ENCODE measurements around the gene BAHCC1. TPM values are rescaled to one million over a fixed set of nuclear protein-coding genes. Genes with fewer than 3 reads are reported as not detected.

The BAHCC1 gene
- polyA plus RNA-seq, 4 donors = 12.2 to 33.4 (median 23.2) TPM

DNA sequence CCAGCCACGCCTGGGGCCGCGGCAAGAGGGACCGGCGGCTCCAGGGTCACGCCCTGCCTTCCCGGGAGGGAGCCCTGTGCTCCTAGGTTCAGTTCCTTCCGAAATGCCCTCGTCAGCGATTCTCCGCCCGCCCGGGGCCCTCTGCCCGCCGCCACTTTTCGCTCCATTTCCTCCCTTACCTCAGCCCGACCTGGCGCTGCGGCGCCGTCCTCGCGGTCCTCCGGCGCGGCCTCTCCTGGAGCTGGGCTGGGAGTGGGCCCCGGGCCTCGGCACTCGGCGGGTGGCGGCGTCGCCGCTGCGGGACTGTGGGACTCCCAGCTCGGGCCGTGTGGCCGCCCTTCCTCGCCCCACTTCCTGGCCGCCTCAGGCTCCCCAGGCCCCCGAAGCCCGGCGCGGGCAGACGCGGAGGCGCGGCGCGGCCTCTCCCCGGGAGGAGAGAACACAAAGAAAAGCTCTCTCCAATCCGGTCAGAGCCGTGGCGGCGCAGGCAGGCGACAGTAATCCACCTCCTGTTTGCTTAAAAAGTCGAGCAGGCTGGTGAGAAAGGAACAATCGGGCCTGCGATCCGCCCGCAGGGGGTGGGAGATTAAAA lies 1.6 kb downstream of the BAHCC1 start:
- no peak for DNase-seq (ENCODE audit: low read depth in 4 of 4, low spot score in 2 of 4)

GRCh38 chr17:81397314-81398175 lies 2.3 kb downstream of the BAHCC1 start:
- no peak for DNase-seq (ENCODE audit: low read depth in 4 of 4, low spot score in 2 of 4)

DNA sequence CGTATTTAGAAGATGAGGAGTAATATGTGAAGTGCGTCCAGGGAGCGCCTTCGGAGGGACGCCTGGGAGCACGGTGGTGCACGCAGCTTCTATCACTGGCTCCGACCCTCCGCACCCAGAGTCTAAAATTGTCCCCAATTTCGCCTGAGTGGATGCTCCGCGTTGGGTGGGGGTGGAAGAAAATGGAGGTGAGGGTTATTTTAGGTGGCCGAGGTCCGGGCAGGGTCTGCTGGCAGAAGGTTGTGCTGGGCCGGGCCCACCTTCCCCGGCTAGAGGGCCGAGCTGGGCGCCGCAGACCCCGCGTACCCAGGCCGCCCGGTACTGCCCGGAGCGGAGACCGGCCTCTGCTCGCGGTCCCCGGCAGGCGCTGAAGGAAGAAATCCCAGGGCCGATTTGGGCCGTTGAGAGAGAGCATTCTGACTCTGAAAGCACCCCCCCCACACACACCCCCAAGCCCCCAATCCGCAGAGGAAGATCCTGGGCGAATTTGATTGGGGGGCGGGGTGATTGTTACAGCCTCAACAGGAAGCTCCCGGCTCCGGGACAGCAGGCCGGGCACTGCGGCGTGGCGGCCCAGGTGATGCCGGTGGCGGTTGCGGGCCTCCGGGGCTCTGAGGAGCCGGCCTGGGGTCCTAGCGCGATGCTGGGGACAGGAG lies 3.0 kb downstream of the BAHCC1 start:
- DNase-seq (ENCODE audit: low read depth in 4 of 4, low spot score in 2 of 4) = no peak

DNA sequence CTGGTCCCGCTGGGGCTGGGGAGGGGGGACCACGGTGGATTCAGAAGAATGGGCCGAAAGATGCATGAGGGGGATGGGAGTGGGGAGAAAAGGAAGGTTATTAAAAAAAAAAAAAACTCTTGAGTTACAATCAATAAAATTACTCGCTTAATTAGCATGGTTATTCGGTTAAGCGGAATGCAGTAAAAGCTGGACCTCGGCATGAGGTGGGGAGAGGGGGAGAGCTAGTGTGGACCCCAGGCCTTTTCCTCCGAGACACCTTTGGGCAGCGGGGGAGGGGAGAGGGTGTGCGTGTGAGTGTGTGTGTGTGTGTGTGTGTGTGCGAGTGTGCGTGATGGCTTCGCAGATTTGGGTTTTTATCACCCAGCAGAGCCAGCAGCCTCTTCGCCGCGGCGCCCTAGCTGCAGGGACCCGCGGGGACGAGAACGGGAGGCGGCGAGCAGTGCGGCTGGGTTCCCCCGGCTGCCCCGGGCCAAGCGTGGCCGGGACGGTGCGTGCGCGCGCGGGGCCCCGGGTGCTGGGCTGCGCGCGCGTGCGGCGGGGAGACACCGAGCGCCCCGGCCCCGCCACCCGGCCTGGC lies 3.7 kb downstream of the BAHCC1 start:
- DNase-seq (ENCODE audit: low read depth in 4 of 4, low spot score in 2 of 4) = no peak

- no peak for DNase-seq (ENCODE audit: low read depth in 4 of 4, low spot score in 2 of 4)
These were observed 4.4 kb downstream of the BAHCC1 start for GRCh38 chr17:81399481-81400153.

DNA sequence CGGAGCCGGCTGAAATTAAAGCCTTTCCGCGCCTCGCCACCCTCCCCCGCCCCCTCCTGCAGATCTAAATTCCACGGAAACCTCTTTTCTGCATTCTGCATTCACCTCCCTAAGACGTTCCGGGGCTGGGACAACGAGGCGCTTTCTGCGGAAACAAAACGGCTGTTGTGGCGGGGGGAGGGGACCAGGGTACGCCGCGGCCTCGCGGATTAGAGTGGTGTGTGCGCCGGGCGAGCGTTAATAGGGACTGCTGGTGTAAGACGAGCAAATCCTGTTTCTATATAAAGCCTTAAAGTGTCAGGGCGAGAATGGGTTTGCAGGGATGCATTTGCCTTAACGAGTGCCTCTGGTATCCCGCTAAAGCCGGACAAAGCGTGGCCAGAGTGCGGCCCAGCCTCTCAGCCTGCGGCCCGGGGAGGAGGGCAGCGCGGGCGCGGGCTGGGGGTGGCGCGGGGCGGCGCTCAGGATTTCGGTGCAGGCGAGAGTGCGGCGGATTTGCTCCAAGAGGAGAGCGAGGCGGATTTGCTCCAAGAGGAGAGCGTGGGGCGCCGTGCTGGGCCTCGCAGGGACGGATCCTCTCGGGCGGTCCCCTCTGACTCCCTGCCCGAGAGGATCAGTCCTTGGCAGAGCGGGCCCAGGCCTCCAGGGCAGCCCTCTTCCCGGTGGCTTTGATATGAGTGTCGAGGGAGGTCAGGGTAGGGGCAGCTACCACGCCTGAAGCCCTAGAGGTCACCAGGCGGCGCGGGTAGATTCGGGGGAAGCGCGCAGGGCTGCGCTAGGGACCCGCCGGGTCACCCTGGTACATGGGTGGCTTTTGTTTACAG lies 5.1 kb downstream of the BAHCC1 start:
- DNase-seq (ENCODE audit: low read depth in 4 of 4, low spot score in 2 of 4) = no peak

DNA sequence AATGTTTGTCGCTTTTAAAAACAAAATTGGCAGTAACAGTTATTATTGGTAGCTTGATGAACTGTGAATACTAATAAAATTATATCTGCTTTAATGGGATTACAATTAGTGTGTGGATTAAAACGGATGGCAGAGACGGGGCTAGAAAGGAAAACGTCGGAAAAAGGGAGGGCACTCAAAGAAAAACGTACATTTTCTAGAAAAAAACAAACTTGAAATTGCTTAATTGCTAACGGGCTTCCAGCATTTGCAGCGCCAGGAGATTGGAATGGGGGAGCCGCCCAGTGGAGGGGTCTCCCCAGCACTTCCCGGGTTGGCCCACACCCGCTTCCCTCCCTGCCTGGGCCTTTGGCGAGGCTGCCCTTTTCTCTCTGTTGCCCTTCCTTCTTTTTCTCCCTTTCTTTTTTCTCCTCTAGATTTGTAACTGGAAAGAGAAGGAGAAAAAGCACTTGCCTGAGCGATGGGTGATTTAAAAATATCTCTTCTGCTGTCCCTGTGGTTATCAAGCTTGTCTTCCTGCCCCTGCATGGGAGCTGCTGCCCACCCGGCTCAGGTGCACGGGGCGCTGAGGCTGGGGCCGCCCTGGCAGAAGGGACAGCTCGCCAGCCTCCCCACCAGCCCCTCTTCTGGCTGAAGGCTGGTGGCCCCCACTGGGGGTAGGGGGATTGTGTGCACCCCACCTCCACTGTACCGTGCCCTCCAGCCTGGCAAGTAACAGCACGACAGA lies 5.9 kb downstream of the BAHCC1 start:
- DNase-seq (ENCODE audit: low read depth in 4 of 4, low spot score in 2 of 4) = no peak

DNA sequence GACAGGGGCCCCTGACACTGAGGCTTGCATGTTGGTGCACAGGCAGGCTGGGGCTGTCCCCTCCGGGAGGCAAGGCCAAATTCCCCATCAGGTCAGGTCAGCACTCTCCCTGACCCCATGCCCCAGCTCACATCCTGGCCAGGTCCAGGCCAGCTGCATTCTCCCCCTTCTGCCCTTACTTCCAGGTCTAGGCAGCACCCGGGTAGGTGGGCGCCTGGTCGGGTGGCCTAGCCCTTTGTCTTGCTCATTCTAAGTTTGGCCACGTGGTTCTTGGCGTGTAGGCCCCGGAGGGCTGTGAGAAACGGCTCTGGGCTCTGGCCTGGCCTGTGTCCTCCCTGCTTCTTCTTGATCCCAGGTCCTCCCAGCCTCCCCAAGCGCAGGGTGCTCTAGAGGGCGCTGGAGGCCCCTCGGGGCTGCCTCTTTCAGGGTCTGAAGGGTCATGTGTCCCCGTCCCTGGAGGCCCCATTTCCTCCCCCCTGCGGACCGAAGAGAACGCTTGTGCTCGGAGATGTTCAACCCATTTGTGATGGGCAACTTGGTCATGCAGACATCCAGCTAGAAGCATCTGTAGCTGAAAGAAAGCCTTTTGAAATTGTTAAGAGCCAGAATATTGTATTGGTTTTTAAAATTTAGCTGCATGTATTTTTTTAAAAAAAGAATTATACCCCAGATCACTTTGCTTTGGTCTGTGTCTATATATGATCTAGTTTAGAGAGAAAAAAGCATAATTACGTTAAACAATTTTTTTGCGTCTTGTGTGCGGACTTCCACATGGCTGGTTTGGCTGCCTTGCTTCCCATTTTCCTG lies 6.7 kb downstream of the BAHCC1 start:
- no peak for DNase-seq (ENCODE audit: low read depth in 4 of 4, low spot score in 2 of 4)

DNA sequence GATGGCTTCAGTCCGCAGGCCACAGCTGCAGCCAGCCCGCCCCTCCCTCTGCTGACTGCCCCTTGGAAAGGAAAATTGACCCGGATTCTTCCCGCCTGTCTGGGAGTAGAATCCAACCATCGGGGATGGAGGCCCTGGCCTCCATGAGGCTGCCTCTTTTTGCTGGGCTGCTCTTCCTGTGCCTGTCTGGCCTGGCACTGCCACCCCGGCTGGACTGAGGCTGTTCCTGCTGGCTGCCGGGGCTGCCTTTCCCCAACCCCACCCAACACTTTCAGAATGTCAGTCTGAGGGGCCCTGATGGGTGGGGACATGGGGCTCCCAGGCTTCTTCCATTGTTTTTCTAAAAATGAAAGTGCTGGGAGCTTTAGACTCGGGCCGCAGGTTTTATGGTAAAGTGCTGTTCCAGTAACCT lies 7.3 kb downstream of the BAHCC1 start:
- DNase-seq (ENCODE audit: low read depth in 4 of 4, low spot score in 2 of 4) = no peak

DNA sequence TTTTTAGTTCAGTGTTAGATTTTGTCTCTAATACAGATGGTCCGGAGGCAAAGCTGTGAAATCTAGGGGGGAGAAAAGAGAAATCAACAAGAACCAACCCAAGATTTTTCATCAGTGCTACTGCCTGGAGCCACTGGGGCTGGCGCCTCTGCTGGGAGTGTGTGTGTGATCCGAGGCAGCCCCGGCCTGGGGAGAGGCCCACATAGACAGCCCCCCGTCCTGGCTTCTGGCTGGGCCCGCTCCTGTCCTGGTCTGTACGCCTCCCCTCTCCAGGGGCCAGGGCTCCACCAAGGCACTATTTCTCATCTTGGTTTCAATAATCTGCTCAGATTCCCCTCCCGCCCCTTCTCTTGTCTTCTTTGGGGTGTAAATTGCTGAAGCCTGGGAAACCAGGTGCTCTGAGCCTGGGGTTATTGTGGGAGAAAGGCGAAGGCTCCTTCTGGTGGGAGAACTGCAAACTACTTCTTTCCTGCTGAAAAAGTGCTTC lies 7.8 kb downstream of the BAHCC1 start:
- no peak for DNase-seq (ENCODE audit: low read depth in 4 of 4, low spot score in 2 of 4)

- DNase-seq (ENCODE audit: low read depth in 4 of 4, low spot score in 2 of 4) = no peak
These were observed 8.6 kb downstream of the BAHCC1 start for GRCh38 chr17:81403671-81404534.

DNA sequence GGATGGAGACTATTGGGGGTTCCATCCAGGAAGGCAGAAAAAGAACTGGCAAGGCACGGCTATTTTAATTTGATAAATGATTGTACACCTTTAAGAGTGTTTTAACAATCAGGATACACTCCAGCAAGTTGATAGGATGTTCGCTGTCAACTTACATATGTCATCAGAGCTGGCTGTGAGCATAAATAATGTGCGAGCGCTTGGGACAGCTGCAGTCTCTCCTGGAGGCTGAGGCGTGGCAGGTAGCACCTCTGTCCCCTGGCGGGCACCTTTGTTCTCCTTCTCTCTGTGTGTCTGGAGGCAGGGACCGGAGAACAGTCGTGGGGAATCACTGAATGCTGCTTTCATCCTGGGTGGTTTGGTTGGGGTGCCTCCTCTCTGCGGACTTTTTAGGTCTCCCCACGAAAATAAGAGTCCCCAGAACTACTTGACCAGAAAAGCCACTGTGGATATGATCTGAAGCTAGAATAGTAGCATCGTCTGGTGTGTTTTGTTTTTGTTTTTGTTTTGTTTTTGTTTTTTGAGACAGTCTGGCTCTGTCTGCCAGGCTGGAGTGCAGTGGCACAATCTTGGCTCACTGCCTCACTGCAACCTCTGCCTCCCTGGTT lies 9.4 kb downstream of the BAHCC1 start:
- no peak for DNase-seq (ENCODE audit: low read depth in 4 of 4, low spot score in 2 of 4)

GRCh38 chr17:81405411-81405872 lies 10.2 kb downstream of the BAHCC1 start:
- no peak for DNase-seq (ENCODE audit: low read depth in 4 of 4, low spot score in 2 of 4)

GRCh38 chr17:81406117-81406953 lies 11.1 kb downstream of the BAHCC1 start:
- DNase-seq (ENCODE audit: low read depth in 4 of 4, low spot score in 2 of 4) = no peak

DNA sequence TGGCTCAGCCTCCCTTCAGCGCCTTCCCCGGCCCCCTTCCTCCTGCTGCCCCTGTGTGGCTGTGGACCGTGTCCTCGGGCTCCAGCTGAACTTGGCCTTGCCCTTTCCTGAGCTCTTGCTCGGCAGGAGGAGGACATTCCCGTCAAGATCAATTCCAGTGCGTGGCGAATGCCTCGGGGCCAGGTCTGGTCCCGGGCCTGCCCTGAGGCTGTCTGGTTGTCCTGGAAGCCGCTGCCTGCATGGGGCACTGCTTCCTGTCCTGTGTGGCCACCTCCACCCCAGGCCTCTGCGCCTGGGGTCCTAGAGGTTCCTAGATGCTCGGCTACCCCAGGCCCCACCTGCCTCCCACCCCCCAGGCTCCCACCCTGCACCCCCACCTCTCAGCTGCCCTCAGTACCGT lies 12.8 kb downstream of the BAHCC1 start:
- DNase-seq (ENCODE audit: low read depth in 4 of 4, low spot score in 2 of 4) = no peak

All from left renal cortex interstitium (tissue), 4 donors.